GM18507 (cell line): ENCODE results near the gene TRIM68.

Source experiments
- DNase-seq: peaks from one replicate; pipeline ENCODE4 v3.0.0; 2011; ENCODE audit warnings: low read depth; ENCODE audit not compliant: insufficient read length; ENCODE audit errors: extremely low spot score
- FAIRE-seq: peaks from 2 replicates; lab custom pipeline; 2011; peaks lifted over from hg19 to GRCh38; lab: Jason Lieb, UNC

The TRIM68 gene

DNA sequence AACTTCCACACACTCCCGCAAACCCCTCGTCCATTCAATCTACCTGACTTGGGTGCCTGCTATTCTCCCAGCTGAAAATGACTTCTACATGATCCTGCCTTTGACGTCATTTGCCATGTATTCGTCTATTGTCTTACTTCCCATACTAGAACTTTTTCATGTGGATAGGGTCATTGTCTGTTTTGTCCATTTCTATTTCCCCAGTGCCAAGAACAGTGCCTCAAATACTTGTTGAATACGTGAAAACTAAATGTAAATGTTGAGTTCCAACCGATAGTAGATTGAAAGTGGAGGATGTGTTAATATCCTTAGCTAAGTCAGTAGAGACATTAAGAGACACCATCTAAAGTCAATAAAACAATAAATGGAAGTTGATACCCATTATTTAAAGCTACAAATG lies 935 bp downstream of the TRIM68 start:
- FAIRE-seq (no peak), DNase-seq (no peak)

DNA sequence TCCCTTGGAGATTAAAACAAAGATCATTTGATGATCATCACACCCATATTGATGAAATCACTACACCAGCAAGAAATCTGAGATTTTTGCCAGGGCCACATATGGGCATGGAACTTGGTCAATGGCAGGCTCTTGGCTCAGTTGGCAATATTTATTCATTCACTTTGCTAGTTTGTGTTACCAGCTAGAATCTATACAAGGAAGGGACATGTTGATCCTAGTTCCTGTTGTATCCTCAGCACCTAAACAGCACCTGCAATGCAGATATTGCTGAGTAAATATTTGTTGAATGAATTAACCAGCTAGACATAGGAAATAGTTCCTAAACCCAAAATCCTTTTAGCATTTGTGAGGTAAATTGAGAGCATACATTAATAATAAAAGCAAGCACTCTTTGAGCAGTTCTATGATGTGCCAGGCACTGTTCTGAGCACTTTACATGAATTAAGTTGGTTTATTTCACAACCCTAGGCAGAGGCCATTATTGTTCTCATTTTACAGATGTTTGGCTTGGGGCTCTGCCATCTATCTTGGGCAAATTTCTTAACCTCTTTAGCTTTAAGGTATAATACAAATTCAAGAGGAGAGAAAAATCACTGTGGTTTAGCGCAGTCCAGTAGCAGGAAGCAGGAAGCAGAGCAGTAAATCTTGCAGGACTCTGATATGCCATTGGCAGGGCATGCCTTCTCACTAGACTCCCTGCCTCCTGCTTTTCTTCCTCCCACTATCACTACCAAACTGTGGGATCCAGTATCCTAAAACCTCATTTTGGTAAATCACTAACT lies 1.6 kb downstream of the TRIM68 start:
- DNase-seq: no peak
- FAIRE-seq: no peak

DNA sequence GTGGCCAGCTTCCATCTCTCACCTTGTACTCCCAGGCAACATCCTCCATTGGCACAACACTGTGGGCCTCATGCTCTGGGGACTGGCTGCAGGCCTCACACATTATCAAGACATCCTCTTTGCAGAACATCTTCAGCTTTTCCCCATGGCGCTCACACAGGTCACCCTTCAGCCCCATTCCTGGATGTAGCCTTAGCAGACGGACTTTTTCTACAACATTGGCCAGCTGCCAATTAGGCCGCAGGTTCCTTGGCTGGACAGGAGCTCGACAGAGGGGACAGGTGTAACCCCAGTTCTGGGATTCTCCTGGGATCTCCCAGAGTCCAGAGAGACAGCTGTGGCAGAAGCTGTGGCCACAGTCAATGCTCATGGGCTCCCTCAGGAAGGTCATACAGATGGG lies 3.0 kb downstream of the TRIM68 start:
- no peak for FAIRE-seq
- no peak for DNase-seq

DNA sequence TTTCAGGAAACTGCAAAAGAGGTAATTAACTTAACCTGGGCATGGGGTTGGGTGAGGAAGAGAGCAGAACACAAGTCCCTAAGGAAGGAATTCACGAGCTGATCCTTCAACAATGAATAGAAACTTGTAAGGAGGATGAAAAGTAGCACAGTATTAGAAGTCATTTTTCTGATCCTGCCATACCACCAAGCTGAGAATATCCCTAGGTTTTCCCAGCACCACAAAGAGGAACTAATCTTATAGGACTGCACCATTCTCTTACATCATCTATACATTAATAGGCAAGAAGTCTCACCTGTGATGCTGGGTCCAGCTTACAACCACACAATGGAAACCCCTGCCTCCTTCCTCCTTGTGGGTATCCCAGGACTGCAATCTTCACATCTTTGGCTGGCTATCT lies 14.3 kb downstream of the TRIM68 start, which contains the start of gene OR52I1:
TSS of gene OR52I1 (plus strand) at position 301 of the 400 bp plus-strand sequence. CDS start at position 301, 0 bp downstream.
- FAIRE-seq: no peak
- DNase-seq: no peak

DNA sequence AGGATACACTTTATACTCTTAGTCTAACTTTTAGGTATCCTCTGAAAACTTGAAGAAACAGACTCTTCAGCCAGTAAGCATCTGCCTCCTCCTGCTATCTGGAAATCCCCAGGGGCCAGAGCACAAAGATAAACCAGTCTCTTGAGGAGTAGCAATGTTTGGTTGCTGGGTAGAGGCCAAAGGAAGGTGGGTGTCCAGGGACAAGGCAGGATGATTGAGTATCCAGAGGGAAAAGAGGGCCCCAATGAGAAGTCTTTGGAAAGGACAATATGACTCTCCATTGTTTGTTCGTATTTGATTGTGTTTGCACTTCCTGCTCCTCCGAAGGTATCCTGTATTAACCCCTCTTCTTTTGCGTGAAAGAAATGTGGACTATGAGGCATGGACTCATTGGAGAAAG lies 19.0 kb downstream of the TRIM68 start:
- DNase-seq: no peak
- FAIRE-seq: no peak

DNA sequence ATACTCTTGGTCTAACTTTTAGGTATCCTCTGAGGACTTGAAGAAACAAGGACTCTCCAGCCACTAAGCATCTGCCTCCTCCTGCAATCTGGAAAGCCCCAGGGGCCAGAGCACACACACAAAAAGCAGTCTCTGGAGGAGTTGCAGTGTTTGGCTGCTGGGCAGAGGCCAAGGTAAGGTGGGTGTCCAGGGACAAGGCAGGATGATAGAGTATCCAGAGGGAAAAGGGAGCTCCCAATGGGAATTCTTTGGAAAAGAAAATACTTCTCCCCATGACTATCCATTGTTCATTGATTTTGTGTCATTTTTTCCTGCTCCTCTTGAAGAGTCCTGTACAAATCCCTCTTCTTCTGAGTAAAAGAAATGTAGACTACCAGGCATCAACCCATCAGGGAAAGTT lies 26.6 kb downstream of the TRIM68 start, which contains the start of gene OR52I2:
TSS of gene OR52I2 (plus strand) at position 301 of the 400 bp plus-strand sequence.
- no peak for DNase-seq
- no peak for FAIRE-seq

DNA sequence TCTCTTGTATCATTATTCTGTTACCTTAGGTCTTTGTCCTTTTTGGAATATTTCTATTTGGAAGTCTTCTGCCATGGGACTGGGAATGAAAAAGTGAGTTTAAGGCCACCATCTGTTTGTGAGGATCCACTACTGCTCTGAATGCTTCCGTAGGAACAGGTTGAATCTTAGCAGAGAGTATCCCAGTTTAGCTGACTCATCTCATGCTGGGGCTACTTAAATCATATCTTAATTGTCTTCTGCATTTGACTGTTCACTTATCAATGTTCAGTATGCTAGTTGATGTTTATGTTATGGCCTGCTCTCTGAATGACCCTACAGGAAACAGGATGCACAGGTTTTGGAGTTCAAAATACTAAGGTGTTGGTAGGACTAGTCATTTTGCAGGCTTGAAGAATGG lies 27.9 kb downstream of the TRIM68 start:
- no peak for FAIRE-seq
- no peak for DNase-seq

DNA sequence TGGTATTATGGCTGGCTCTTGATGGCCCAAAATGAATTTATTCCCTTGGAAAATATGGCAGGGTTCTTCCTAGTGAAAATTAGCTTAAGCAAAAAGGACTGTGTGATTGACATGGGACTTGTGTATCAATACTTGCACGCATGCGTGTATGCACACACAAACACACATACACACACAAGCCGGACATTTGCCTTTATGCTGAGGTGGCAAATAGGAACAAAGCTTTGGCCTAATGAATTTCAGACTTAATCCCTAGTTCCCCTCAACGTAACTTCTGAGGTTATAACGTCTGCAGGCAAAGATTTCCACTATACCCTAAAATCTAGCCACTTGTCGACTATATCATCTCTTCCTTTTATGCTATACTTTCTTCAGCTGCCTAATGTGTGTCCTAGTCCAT lies 29.4 kb downstream of the TRIM68 start:
- FAIRE-seq (no peak), DNase-seq (no peak)

DNA sequence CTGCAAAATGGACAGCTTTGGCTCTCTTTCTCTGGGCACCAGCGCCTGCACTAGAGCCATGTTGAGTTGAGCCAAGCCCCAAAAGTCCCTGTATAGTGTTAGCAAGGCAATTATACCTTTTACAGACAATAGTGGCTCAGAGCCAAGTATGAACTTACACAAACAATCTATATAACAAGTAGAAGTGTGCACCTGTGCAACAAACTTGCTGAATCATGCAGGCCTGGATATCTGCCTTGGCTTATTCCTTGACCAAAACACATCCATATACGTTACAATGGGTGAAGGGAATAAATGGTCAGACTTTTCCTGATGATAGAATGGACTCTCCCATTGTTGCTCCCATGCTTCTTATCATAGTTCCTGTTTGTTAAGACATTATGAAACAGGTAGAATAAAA lies 30.3 kb downstream of the TRIM68 start:
- DNase-seq: no peak
- no peak for FAIRE-seq

DNA sequence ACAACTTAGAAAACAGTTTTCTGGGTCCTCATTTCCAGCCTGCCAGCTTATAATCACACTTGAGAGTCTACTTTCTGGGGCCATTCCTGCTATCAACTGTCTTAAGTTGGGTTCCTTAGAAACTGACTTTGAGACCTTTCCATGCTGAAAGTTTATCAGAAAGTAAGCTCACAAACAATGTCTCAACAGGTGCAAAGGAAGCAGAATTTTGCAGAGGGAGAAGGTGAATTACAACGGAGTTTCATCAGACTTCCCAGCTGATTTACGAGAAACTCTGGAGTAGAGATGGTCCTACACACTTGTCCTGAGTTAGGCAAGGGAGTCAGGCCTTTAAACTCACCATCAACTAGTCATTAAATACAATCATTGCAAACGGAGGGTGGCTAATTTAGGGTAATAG lies 31.2 kb downstream of the TRIM68 start:
- no peak for FAIRE-seq

DNA sequence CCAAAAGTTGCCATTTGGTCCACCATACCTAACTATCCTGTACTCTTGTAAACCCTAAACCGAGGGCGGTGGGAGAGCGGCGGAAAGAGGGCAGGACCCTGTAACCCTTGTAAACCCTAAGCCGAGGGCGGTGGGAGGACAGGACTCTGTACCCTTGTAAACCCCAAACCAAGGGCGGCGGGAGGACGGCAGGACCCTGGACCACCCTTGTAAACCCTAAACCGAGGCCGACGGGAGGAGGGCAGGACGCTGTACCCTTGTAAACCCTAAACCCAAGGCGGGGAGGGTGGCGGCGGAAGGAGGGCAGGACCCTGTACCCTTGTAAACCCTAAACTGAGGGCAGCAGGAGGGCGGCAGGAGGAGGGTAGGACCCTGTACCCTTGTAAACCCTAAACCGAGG lies 39.0 kb downstream of the TRIM68 start:
- FAIRE-seq (no peak), DNase-seq (no peak)

More for the DNA sequence above, 31.2 kb downstream of the TRIM68 start:
- DNase-seq: no peak

DNA sequence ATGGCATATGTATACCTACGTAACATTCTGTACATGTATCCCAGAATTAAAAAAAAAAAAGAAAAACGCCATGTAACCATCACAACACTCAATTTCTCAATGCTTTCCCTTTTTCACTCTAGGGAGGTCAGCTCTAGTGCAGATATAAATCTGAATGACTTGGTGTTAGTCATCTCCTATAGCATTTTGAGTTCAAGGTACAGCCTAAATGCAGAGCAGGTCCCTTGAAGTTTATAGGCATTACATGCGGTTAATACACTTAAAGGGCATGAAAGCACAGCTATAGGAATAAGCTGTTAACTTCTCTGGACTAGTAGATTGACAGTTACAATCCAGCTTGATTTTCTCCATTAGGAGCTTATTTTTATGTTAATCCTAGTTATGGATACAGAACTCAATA lies 42.7 kb downstream of the TRIM68 start:
- no peak for DNase-seq
- no peak for FAIRE-seq

DNA sequence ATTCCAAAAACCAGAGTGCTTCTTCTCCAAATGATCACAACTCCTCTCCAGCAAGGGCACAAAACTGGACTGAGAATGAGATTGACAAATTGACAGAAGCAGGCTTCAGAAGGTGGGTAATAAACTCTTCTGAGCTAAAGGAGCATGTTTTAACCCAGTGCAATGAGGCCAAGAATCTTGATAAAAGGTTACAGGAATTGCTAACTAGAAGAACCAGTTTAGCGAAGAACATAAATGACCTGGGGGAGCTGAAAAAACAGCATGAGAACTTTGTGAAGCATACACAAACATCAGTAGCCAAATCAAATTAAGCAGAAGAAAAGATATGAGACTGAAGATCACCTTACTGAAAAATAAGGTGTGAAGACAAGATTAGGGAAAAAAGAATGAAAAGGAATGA lies 47.6 kb downstream of the TRIM68 start:
- no peak for DNase-seq
- FAIRE-seq: no peak

DNA sequence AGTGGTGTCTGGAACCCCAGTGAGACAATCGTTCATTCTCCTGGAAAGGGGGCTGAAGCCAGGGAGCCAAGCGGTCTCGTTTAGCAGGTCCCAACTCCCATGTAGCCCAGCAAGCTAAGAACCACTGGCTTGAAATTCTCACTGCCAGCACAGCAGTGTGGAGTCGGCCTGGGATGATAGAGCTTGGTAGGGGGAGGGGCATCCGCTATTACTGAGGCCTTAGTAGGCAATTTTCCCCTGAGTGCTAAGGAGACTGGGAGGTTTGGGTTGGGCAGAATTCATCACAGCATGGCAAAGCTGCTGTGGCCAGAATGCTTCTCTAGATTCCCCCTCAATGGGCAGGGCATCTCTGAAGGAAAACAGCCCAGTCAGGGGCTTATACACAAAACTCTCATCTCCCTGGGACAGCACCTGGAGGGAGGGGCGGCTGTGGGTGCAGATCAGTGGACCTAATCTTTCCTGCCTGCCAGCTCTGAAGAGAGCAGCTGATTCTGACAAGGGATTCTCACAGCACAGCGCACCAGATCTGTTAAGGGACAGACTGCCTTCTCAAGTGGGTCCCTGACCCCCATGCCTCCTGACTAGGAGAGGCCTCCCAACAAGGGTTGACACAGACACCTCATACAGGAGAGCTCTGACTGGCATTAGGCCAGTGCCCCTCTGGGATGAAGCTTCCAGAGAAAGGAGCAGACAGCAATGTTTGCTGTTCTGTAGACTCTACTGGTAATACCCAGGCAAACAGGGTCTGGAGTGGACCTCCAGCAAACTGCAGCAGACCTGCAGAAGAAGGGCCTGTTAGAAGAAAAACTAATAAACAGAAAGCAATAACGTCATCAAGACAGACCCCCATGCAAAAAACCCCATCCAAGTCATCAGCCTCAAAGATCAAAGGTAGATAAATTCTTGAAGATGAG lies 48.2 kb downstream of the TRIM68 start:
- no peak for FAIRE-seq
- DNase-seq: no peak

DNA sequence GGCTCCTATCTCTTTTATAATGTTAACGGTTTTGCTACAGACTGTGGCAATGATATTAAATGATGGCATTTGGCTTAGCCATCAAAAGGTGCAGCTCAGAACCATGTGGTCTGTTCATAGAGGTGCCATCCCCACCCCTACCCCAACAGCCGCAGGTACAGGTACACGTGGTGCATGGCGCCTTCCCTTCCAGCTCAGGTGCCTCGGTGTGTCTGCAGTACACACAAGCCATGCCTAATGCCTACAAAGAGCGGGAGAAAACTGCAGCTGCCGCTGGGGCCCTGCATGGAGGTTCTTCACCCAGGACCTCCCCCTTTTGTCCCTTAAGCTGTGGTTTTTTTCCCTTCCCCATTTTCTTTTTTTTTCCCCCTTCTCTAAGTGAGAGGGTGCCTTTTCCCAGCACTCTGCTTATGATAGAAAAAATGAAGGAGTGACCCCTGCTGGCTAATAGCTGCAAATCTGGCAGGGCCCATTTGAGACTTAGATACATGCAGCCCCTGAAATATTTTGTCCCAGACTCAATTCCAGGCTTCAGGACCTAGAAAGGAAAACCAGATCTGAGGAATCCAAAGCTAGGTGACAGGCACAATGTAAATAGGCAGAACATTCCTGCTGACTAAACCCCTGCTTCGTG lies 56.6 kb downstream of the TRIM68 start:
- DNase-seq: no peak
- FAIRE-seq: no peak
